Body of pancreas (tissue), 4 donors: ENCODE measurements around the gene CISH.

Experiments
- POLR2A ChIP-seq, 3 donors: fragments of 450-650 bp; IDR thresholded peaks; one replicate each; pipeline ENCODE4 v1.6.1; 2016; ENCODE audit warnings: antibody characterized with exemption in 3 of 3, mild to moderate bottlenecking in 2 of 3
- TF ChIP-seq, protein P1 (sequence below), 7 experiments: fragments of 450-650 bp in 4 of 7; fragments of 200-600 bp in 3 of 7; sonication (generic) in 3 of 7; IDR thresholded peaks; one replicate each; pipeline ENCODE4 v1.5.1; 2016 to 2019; ENCODE audit warnings: antibody characterized with exemption in 7 of 7

DNA sequence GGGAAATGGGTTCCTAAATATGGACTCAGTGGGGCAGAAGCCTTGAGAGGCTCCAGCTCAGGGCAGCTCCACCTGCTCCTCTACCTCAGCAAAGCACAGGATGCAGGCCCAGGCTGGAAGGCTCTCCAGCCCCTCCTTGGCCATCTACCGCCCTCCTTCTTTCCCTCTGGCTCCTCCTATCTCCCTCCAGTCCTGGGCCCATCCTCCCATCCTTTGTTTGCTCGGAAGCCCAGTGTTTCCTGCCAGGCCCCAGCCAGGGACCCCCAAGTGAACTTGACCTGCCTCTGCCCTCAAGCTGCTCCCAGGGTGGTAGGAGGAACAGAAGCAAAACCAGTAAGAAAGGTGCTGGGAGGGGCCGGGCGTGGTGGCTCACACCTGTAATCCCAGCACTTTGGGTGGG, 25.4 kb upstream of the CISH start:
- TF ChIP-seq POLR2A (IDR thresholded peaks at IDR 0.05) = no peak
- TF ChIP-seq, protein P1, sequence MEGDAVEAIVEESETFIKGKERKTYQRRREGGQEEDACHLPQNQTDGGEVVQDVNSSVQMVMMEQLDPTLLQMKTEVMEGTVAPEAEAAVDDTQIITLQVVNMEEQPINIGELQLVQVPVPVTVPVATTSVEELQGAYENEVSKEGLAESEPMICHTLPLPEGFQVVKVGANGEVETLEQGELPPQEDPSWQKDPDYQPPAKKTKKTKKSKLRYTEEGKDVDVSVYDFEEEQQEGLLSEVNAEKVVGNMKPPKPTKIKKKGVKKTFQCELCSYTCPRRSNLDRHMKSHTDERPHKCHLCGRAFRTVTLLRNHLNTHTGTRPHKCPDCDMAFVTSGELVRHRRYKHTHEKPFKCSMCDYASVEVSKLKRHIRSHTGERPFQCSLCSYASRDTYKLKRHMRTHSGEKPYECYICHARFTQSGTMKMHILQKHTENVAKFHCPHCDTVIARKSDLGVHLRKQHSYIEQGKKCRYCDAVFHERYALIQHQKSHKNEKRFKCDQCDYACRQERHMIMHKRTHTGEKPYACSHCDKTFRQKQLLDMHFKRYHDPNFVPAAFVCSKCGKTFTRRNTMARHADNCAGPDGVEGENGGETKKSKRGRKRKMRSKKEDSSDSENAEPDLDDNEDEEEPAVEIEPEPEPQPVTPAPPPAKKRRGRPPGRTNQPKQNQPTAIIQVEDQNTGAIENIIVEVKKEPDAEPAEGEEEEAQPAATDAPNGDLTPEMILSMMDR (IDR thresholded peaks at IDR 0.05) = no peak
